K562 (cell line): ENCODE data around the gene SLC1A7. TPM values are rescaled to one million over a fixed set of nuclear protein-coding genes. Genes with fewer than 3 reads are reported as not detected.

ENCODE experiments used
- ATAC-seq: fragments of 200-7000 bp; cut with Tn5 transposase; 3 replicates; pipeline ENCODE4 v1.9.1; 2020; ENCODE audit warnings: moderate library complexity
- BruUV-seq: library from RNA; stranded (reverse); fragments of 400-500 nt; replicated peaks from 2 replicates; lab custom pipeline; 2021; lab: Mats Ljungman, UMichigan
- CTCF ChIA-PET: fragments of 300-600 bp; formaldehyde crosslinking; extraction: SDS; loops from one replicate; lab custom pipeline; 2021; ENCODE audit warnings: low intra/inter-chr PET ratio; lab: Yijun Ruan, JAX
- POLR2A ChIA-PET: fragments of 300-600, 350-650 bp; sonication (Branson Sonifier 250); formaldehyde crosslinking; extraction: SDS; loops from one replicate; lab custom pipeline; 2021; ENCODE audit warnings: antibody characterized with exemption, inconsistent platforms; lab: Yijun Ruan, JAX
- DNase-seq, 4 experiments: peaks; one replicate each; pipeline versions ENCODE4 v3.0.0 to v3.0.0-alpha.2; 2011 to 2018; ENCODE audit warnings: low spot score in 3 of 4, mixed read lengths in 3 of 4; ENCODE audit errors: extremely low read depth in 1 of 4
- FAIRE-seq: peaks from 2 replicates; lab custom pipeline; 2011; peaks lifted over from hg19 to GRCh38; lab: Jason Lieb, UNC
- H2AFZ ChIP-seq: 2 replicates; pipeline ENCODE4 v1.6.0; 2011; ENCODE audit warnings: low read depth, low read length, control low read depth, inconsistent platforms
- H3K27ac ChIP-seq: fragments of 200-600 bp; 3 replicates; pipeline ENCODE4 v1.8.0; 2011; ENCODE audit warnings: low read depth, mild to moderate bottlenecking, control low read depth, inconsistent platforms, low read length, moderate library complexity, mixed read lengths; ENCODE audit errors: extremely low read depth
- H3K27me3 ChIP-seq, 2 experiments: fragments of 300-600 bp in 1 of 2; 2 replicates in 1 of 2; 3 replicates in 1 of 2; pipeline versions ENCODE4 v1.6.0 to v1.8.0; 2011; ENCODE audit warnings: inconsistent platforms in 2 of 2, low read length in 2 of 2, mild to moderate bottlenecking in 1 of 2, mixed read lengths in 1 of 2, moderate library complexity in 1 of 2; ENCODE audit not compliant: control insufficient read depth in 2 of 2, insufficient read depth in 2 of 2
- H3K36me3 ChIP-seq: fragments of 300-600 bp; 3 replicates; pipeline ENCODE4 v1.8.0; 2011; ENCODE audit warnings: mild to moderate bottlenecking, low read length, inconsistent platforms; ENCODE audit not compliant: control insufficient read depth, insufficient read depth
- H3K4me1 ChIP-seq, 2 experiments: fragments of 200-600 bp in 1 of 2; replicated peaks in 1 of 2; 2 replicates in 1 of 2; 3 replicates in 1 of 2; pipeline versions ENCODE4 v1.5.1 to v1.8.0; 2011; ENCODE audit warnings: inconsistent platforms in 2 of 2, low read length in 2 of 2, mild to moderate bottlenecking in 1 of 2, mixed read lengths in 1 of 2, moderate library complexity in 1 of 2; ENCODE audit not compliant: control insufficient read depth in 2 of 2, insufficient read depth in 2 of 2
- H3K4me2 ChIP-seq: 2 replicates; pipeline ENCODE4 v1.6.1; 2011; ENCODE audit warnings: low read length, control low read depth, inconsistent platforms, mixed read lengths; ENCODE audit not compliant: insufficient read depth
- H3K4me3 ChIP-seq: fragments of 200-600 bp; sonication (generic), shearing (Covaris generic); 2 replicates; pipeline ENCODE4 v1.5.1; 2016; ENCODE audit warnings: control low read depth, inconsistent platforms
- H3K79me2 ChIP-seq: fragments of 200-600 bp; 3 replicates; pipeline ENCODE4 v1.8.0; 2011; ENCODE audit warnings: low read length, inconsistent platforms; ENCODE audit not compliant: control insufficient read depth, insufficient read depth
- H3K9ac ChIP-seq, 2 experiments: 2 replicates each; pipeline versions ENCODE4 v1.6.0 to v1.6.1; 2011; ENCODE audit warnings: low read depth in 2 of 2, low read length in 2 of 2, control low read depth in 1 of 2, inconsistent platforms in 1 of 2, mild to moderate bottlenecking in 1 of 2, mixed read lengths in 1 of 2; ENCODE audit not compliant: insufficient read depth in 1 of 2
- H3K9me1 ChIP-seq: one replicate; pipeline ENCODE4 v1.6.0; 2011; ENCODE audit warnings: inconsistent platforms, mild to moderate bottlenecking, low read length, moderate library complexity; ENCODE audit not compliant: control insufficient read depth, insufficient read depth
- H3K9me3 ChIP-seq: replicated peaks from 2 replicates; pipeline ENCODE4 v1.5.1; 2011; ENCODE audit warnings: low read depth, low read length, inconsistent platforms; ENCODE audit not compliant: control insufficient read depth, insufficient read depth
- H4K20me1 ChIP-seq: replicated peaks from 2 replicates; pipeline ENCODE4 v1.6.1; 2011; ENCODE audit warnings: low read length, inconsistent platforms, mixed read lengths; ENCODE audit not compliant: control insufficient read depth, insufficient read depth
- BMI1 ChIP-seq: fragments of 150-350 bp; IDR thresholded peaks from 2 replicates; pipeline ENCODE4 v1.6.1; 2014; ENCODE audit warnings: low read length
- HSF4 ChIP-seq: fragments of 250-450 bp; sonication (Bioruptor Pico); IDR thresholded peaks from 2 replicates; pipeline ENCODE4 v2.1.2; 2022; ENCODE audit warnings: mild to moderate bottlenecking, moderate library complexity, borderline replicate concordance
- KAT2B ChIP-seq: IDR thresholded peaks from one replicate; pipeline ENCODE4 v1.6.1; 2012; ENCODE audit warnings: low read depth, mild to moderate bottlenecking, control low read depth, inconsistent platforms, low read length, moderate library complexity
- KLF6 ChIP-seq: fragments of 250-450 bp; sonication (Bioruptor Pico); IDR thresholded peaks from 2 replicates; pipeline ENCODE4 v1.4.0; 2020; ENCODE audit warnings: mild to moderate bottlenecking, moderate library complexity, borderline replicate concordance
- SMAD2 ChIP-seq: fragments of 150-350 bp; IDR thresholded peaks from 2 replicates; pipeline ENCODE4 v1.6.1; 2014; ENCODE audit warnings: low read depth, mild to moderate bottlenecking, low read length
- SREBF2 ChIP-seq: sonication (generic); formaldehyde crosslinking; IDR thresholded peaks from 2 replicates; pipeline ENCODE4 v1.4.0; 2020; ENCODE audit warnings: mild to moderate bottlenecking, missing genetic modification reagents
- TAF9B ChIP-seq: fragments of 450-650 bp; IDR thresholded peaks from 2 replicates; pipeline ENCODE4 v1.6.1; 2018; ENCODE audit warnings: mild to moderate bottlenecking; ENCODE audit not compliant: partially characterized antibody
- THRAP3 ChIP-seq: fragments of 450-650 bp; IDR thresholded peaks from 2 replicates; pipeline ENCODE4 v1.6.1; 2016; ENCODE audit warnings: mild to moderate bottlenecking, inconsistent platforms, borderline replicate concordance
- ZNF395 ChIP-seq: fragments of 200-800 bp; sonication (Bioruptor generic); IDR thresholded peaks from 2 replicates; pipeline ENCODE4 v1.6.1; 2017; ENCODE audit warnings: missing genetic modification characterization, missing compliant biosample characterization
- ZNF75A ChIP-seq: fragments of 450-650 bp; formaldehyde crosslinking; IDR thresholded peaks from 2 replicates; pipeline ENCODE4 v1.4.0; 2020; ENCODE audit warnings: mild to moderate bottlenecking
- WGBS: fragments of 100-300 bp; shearing (Covaris generic); methylation state at CpG from one replicate; pipeline ENCODE4 v1.1.6; 2016; ENCODE audit warnings: low coverage, mixed read lengths; ENCODE audit not compliant: insufficient coverage; ENCODE audit errors: missing lambda C conversion rate; 5-methylcytosine and 5-hydroxymethylcytosine counted together
- in situ Hi-C: fragments of 300-500 bp; cut with MboI; formaldehyde crosslinking; loops from 4 replicates; pipeline ENCODE4 v1.15.0; 2018; ENCODE audit warnings: inconsistent platforms, mixed read lengths
- intact Hi-C: fragments of 100-400 bp; cut with micrococcal nuclease; formaldehyde crosslinking; loops from 2 replicates; pipeline ENCODE4 v1.14.2; 2022
- polyA plus RNA-seq, 8 experiments: library from polyadenylated mRNA; depleted of rRNA in 4 of 8; stranded (reverse) in 5 of 8; unstranded in 3 of 8; fragments of >200 nt; fragmentation: Nextera tagmentation in 2 of 8; fragmentation: Illumina TruSeq in 1 of 8; extraction: Ambion mirVana in 2 of 8; extraction: Trizol in 1 of 8; gene quantifications; 2 replicates each; pipeline versions ENCODE4 v1.2.1 to v1.2.3, GENCODE V29; 2011 to 2014; ENCODE audit warnings: inconsistent platforms in 1 of 8, missing spikeins in 1 of 8
- total RNA-seq, 7 experiments: library from RNA; depleted of rRNA in 6 of 7; stranded (reverse); fragments of >200 nt in 6 of 7; fragmentation: Illumina TruSeq in 2 of 7; extraction: Trizol in 2 of 7; gene quantifications; 2 replicates each; pipeline versions ENCODE4 v1.2.1 to v1.2.3, GENCODE V29; 2011 to 2021; ENCODE audit warnings: low replicate concordance in 1 of 7
- TF ChIP-seq, protein P1 (sequence below): fragments of 250-450 bp; sonication (Bioruptor Pico); IDR thresholded peaks from 2 replicates; pipeline ENCODE4 v1.4.0; 2020; ENCODE audit warnings: mild to moderate bottlenecking, moderate library complexity, borderline replicate concordance

Gene SLC1A7
- total and polyA plus RNA-seq, 9 of the 15 experiments (the other 6 are each of a cell fraction or from before 2014, with no cell fraction given): 0.07 TPM; not detected in 8

GRCh38 chr1:53160924-53161378, 18.5 kb upstream of the SLC1A7 start:
- Histone ChIP-seq H4K20me1 (no peaks in the 10 kb centered on the region), H3K9ac (no peak overlapping the region)
- intact Hi-C loops: no loop called here
- TF ChIP-seq KAT2B (no peak), KLF6 (CRISPR knock-in tag) (no peak), BMI1 (no peak), THRAP3 (no peak), SREBF2 (CRISPR knock-in tag) (no peak), SMAD2 (no peak), TAF9B (no peak), HSF4 (CRISPR knock-in tag) (no peak), ZNF75A (CRISPR knock-in tag) (no peak), ZNF395 (CRISPR knock-in tag) (no peak)
- TF ChIP-seq, protein P1, sequence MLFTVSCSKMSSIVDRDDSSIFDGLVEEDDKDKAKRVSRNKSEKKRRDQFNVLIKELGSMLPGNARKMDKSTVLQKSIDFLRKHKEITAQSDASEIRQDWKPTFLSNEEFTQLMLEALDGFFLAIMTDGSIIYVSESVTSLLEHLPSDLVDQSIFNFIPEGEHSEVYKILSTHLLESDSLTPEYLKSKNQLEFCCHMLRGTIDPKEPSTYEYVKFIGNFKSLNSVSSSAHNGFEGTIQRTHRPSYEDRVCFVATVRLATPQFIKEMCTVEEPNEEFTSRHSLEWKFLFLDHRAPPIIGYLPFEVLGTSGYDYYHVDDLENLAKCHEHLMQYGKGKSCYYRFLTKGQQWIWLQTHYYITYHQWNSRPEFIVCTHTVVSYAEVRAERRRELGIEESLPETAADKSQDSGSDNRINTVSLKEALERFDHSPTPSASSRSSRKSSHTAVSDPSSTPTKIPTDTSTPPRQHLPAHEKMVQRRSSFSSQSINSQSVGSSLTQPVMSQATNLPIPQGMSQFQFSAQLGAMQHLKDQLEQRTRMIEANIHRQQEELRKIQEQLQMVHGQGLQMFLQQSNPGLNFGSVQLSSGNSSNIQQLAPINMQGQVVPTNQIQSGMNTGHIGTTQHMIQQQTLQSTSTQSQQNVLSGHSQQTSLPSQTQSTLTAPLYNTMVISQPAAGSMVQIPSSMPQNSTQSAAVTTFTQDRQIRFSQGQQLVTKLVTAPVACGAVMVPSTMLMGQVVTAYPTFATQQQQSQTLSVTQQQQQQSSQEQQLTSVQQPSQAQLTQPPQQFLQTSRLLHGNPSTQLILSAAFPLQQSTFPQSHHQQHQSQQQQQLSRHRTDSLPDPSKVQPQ (CRISPR knock-in tag): no peak
- TF ChIP-seq, all 486 proteins: peak for 0
- H3K36me3 ChIP-seq: no peaks in the 10 kb centered on the region
- FAIRE-seq (no peak), ATAC-seq (no peak), DNase-seq (no peak)
- H3K79me2 ChIP-seq: no peaks in the 10 kb centered on the region
- WGBS: 11% methylated on average over 2 of the region's 2 CpGs
- peaks cover 4 to 5% of the 10 kb centered on the region in 2 experiments; a peak in 3 of 5 replicates for H3K27me3 ChIP-seq
- H3K4me1 ChIP-seq: peaks cover 6 to 9% of the 10 kb centered on the region in 2 experiments; a peak in 4 of 5 replicates
- in situ Hi-C loops: no loop called here
- H3K4me3 ChIP-seq: no peak overlapping the region
- H3K9me3 ChIP-seq: no peaks in the 10 kb centered on the region
- no peak overlapping the region for H3K27ac ChIP-seq
- H3K9me1 ChIP-seq: no peaks in the 10 kb centered on the region
- no TSS peak for BruUV-seq
- no peak overlapping the region for H3K4me2 ChIP-seq
- ChIA-PET CTCF (no interaction called here), POLR2A (interaction anchor here (0.6 to 1.0 kb wide), 2 partner anchors 15 to 34 kb away, joined by 3 read pairs; no protein-coding TSS in a partner anchor)
- H2AFZ ChIP-seq: no peak overlapping the region
